A549 (cell line): ENCODE results near the gene FAM151A. TPM values are rescaled to one million over a fixed set of nuclear protein-coding genes. Genes with fewer than 3 reads are reported as not detected.

Experiments used
- ATAC-seq, 2 experiments: fragments of 200-7000 bp in 1 of 2; fragments of >200 bp in 1 of 2; cut with Nextera tagmentation in 1 of 2; cut with Tn5 transposase in 1 of 2; 3 replicates each; pipeline versions ENCODE4 v1.8.0 to v1.9.1; 2018 to 2020; ENCODE audit warnings: mild to moderate bottlenecking in 1 of 2, moderate library complexity in 1 of 2
- CTCF ChIA-PET: fragments of 300-600 bp; sonication (Branson Sonifier 250); formaldehyde crosslinking; extraction: SDS; loops from one replicate; lab custom pipeline; 2021; ENCODE audit warnings: antibody characterized with exemption, inconsistent platforms; lab: Yijun Ruan, JAX
- POLR2A ChIA-PET: fragments of 350-600 bp; formaldehyde crosslinking; extraction: SDS; loops from one replicate; lab custom pipeline; 2021; ENCODE audit warnings: antibody characterized with exemption, inconsistent platforms; lab: Yijun Ruan, JAX
- DNase-seq, 2 experiments: peaks; one replicate each; pipeline versions ENCODE4 v3.0.0 to v3.0.0-alpha.2; 2011 to 2016; ENCODE audit warnings: low read depth in 1 of 2, low spot score in 1 of 2
- FAIRE-seq: peaks from 2 replicates; lab custom pipeline; 2011; peaks lifted over from hg19 to GRCh38; lab: Jason Lieb, UNC
- H3K27ac ChIP-seq, 2 experiments: fragments of >200 bp; sonication (Bioruptor Twin); formaldehyde crosslinking; 3 replicates each; pipeline ENCODE4 v1.5.1; 2016 to 2017
- H3K4me1 ChIP-seq: fragments of >200 bp; sonication (Bioruptor Twin); formaldehyde crosslinking; 3 replicates; pipeline ENCODE4 v1.6.1; 2016
- H3K4me2 ChIP-seq: fragments of >200 bp; sonication (Bioruptor Twin); formaldehyde crosslinking; 3 replicates; pipeline ENCODE4 v1.6.1; 2016
- H3K4me3 ChIP-seq: fragments of >200 bp; sonication (Bioruptor Twin); formaldehyde crosslinking; 3 replicates; pipeline ENCODE4 v1.5.1; 2016
- H3K9me3 ChIP-seq: fragments of >200 bp; sonication (Bioruptor Twin); formaldehyde crosslinking; 3 replicates; pipeline ENCODE4 v1.6.1; 2016
- BHLHE40 ChIP-seq: IDR thresholded peaks from 2 replicates; pipeline ENCODE4 v1.6.1; 2012; ENCODE audit warnings: low read depth, low read length, inconsistent platforms
- CBX2 ChIP-seq: fragments of 200-600 bp; sonication (generic); IDR thresholded peaks from 2 replicates; pipeline ENCODE4 v1.6.1; 2016; ENCODE audit warnings: low read depth, mild to moderate bottlenecking, borderline replicate concordance
- CHD4 ChIP-seq: fragments of 200-600 bp; sonication (generic); IDR thresholded peaks from 2 replicates; pipeline ENCODE4 v1.6.1; 2016; ENCODE audit warnings: antibody characterized with exemption, mild to moderate bottlenecking, borderline replicate concordance
- EHF ChIP-seq: fragments of 250-450 bp; sonication (Bioruptor Pico); IDR thresholded peaks from 2 replicates; pipeline ENCODE4 v1.5.0; 2020; ENCODE audit warnings: mild to moderate bottlenecking
- EP300 ChIP-seq, 2 experiments: fragments of >200 bp; sonication (Bioruptor Twin); formaldehyde crosslinking; IDR thresholded peaks; 2 replicates in 1 of 2; 3 replicates in 1 of 2; pipeline ENCODE4 v1.6.1; 2016 to 2017
- FOSB ChIP-seq: fragments of 250-450 bp; sonication (Bioruptor Pico); IDR thresholded peaks from 2 replicates; pipeline ENCODE4 v1.5.0; 2020; ENCODE audit warnings: mild to moderate bottlenecking, moderate library complexity
- FOSL2 ChIP-seq, 2 experiments: fragments of 450-650 bp in 1 of 2; fragments of >200 bp in 1 of 2; sonication (Bioruptor Twin) in 1 of 2; formaldehyde crosslinking; IDR thresholded peaks; 2 replicates each; pipeline versions ENCODE4 v1.5.0 to v1.6.1; 2016 to 2020; ENCODE audit warnings: mild to moderate bottlenecking in 1 of 2, moderate library complexity in 1 of 2
- FOXS1 ChIP-seq: fragments of 250-450 bp; sonication (Bioruptor Pico); IDR thresholded peaks from 2 replicates; pipeline ENCODE4 v1.5.0; 2020; ENCODE audit warnings: mild to moderate bottlenecking, moderate library complexity
- GATA3 ChIP-seq: IDR thresholded peaks from 2 replicates; pipeline ENCODE4 v1.6.1; 2012; ENCODE audit warnings: borderline replicate concordance
- HDAC2 ChIP-seq: fragments of 200-600 bp; sonication (generic); IDR thresholded peaks from 2 replicates; pipeline ENCODE4 v1.6.1; 2016
- HOXA7 ChIP-seq: fragments of 250-450 bp; sonication (Bioruptor Pico); IDR thresholded peaks from 2 replicates; pipeline ENCODE4 v1.5.0; 2020; ENCODE audit warnings: mild to moderate bottlenecking, moderate library complexity
- HOXB13 ChIP-seq: fragments of 250-450 bp; sonication (Bioruptor Pico); IDR thresholded peaks from 2 replicates; pipeline ENCODE4 v1.5.0; 2020; ENCODE audit warnings: low read depth, mild to moderate bottlenecking, moderate library complexity
- HOXB5 ChIP-seq: fragments of 250-450 bp; sonication (Bioruptor Pico); IDR thresholded peaks from 2 replicates; pipeline ENCODE4 v1.5.0; 2020; ENCODE audit warnings: mild to moderate bottlenecking, moderate library complexity
- JUN ChIP-seq, 2 experiments: fragments of >200 bp; sonication (Bioruptor Twin); formaldehyde crosslinking; IDR thresholded peaks; 2 replicates in 1 of 2; 3 replicates in 1 of 2; pipeline ENCODE4 v1.6.1; 2016 to 2017
- MAFK ChIP-seq: fragments of 450-650 bp; IDR thresholded peaks from 2 replicates; pipeline ENCODE4 v1.6.1; 2014; ENCODE audit not compliant: partially characterized antibody
- MAZ ChIP-seq: fragments of 150-350 bp; IDR thresholded peaks from 2 replicates; pipeline ENCODE4 v1.6.1; 2014; ENCODE audit warnings: antibody characterized with exemption, low read depth, low read length, borderline replicate concordance
- NPAS2 ChIP-seq: fragments of 250-450 bp; sonication (Bioruptor Pico); IDR thresholded peaks from 2 replicates; pipeline ENCODE4 v1.8.0; 2022; ENCODE audit warnings: mild to moderate bottlenecking, moderate library complexity, borderline replicate concordance
- POLR2A ChIP-seq: IDR thresholded peaks from 2 replicates; pipeline ENCODE4 v1.6.1; 2012; ENCODE audit warnings: mild to moderate bottlenecking, low read length
- POLR2AphosphoS2 ChIP-seq: conservative IDR thresholded peaks from 2 replicates; pipeline ENCODE4 v1.6.1; 2012; ENCODE audit warnings: low read length, improper control_type of control experiment, inconsistent platforms
- RAD21 ChIP-seq, 2 experiments: fragments of >200 bp in 1 of 2; sonication (Bioruptor Twin) in 1 of 2; formaldehyde crosslinking in 1 of 2; IDR thresholded peaks in 1 of 2; conservative IDR thresholded peaks in 1 of 2; 2 replicates in 1 of 2; 3 replicates in 1 of 2; pipeline ENCODE4 v1.6.1; 2012 to 2018; ENCODE audit warnings: inconsistent platforms in 1 of 2
- RARB ChIP-seq: fragments of 250-450 bp; sonication (Bioruptor Pico); IDR thresholded peaks from 2 replicates; pipeline ENCODE4 v1.8.0; 2021; ENCODE audit warnings: mild to moderate bottlenecking, moderate library complexity
- RNF2 ChIP-seq: fragments of 200-600 bp; sonication (generic); IDR thresholded peaks from 2 replicates; pipeline ENCODE4 v1.6.1; 2016; ENCODE audit warnings: low read depth, mild to moderate bottlenecking, antibody characterized with exemption, moderate library complexity, borderline replicate concordance
- SMC3 ChIP-seq: fragments of >200 bp; sonication (Bioruptor Twin); formaldehyde crosslinking; IDR thresholded peaks from 3 replicates; pipeline ENCODE4 v1.6.1; 2018; ENCODE audit warnings: inconsistent platforms
- TFCP2L1 ChIP-seq: fragments of 250-450 bp; sonication (Bioruptor Pico); IDR thresholded peaks from 2 replicates; pipeline ENCODE4 v1.5.0; 2021; ENCODE audit warnings: mild to moderate bottlenecking
- ZC3H11A ChIP-seq: fragments of 450-650 bp; IDR thresholded peaks from 2 replicates; pipeline ENCODE4 v1.6.1; 2014; ENCODE audit warnings: antibody characterized with exemption, mild to moderate bottlenecking
- ZNF302 ChIP-seq: fragments of 250-450 bp; sonication (Bioruptor Pico); IDR thresholded peaks from 2 replicates; pipeline ENCODE4 v1.9.0; 2021; ENCODE audit warnings: inconsistent platforms, mild to moderate bottlenecking, moderate library complexity
- ZSCAN20 ChIP-seq: fragments of 250-450 bp; sonication (Bioruptor Pico); IDR thresholded peaks from 2 replicates; pipeline ENCODE4 v1.8.0; 2022; ENCODE audit warnings: mild to moderate bottlenecking, moderate library complexity
- WGBS: methylation state at CpG from one replicate; pipeline ENCODE4 v1.1.6; 2017; ENCODE audit errors: missing lambda C conversion rate; 5-methylcytosine and 5-hydroxymethylcytosine counted together
- polyA plus RNA-seq, 4 experiments: library from polyadenylated mRNA; depleted of rRNA in 3 of 4; stranded (reverse); fragments of >200 nt; fragmentation: RNase III in 1 of 4; extraction: RNeasy Plus Mini Kit Qiagen cat#74134 plus additional on column Dnase treatment in 1 of 4; gene quantifications; 2 replicates in 3 of 4; 3 replicates in 1 of 4; pipeline ENCODE4 v1.2.3, GENCODE V29; 2011 to 2017
- TF ChIP-seq, protein P1 (sequence below): fragments of 450-650 bp; IDR thresholded peaks from 2 replicates; pipeline ENCODE4 v1.6.1; 2014; ENCODE audit warnings: antibody characterized with exemption
- TF ChIP-seq, protein P2 (sequence below): IDR thresholded peaks from 2 replicates; pipeline ENCODE4 v1.6.1; 2012; ENCODE audit warnings: low read depth, borderline replicate concordance
- TF ChIP-seq, protein P3 (sequence below): fragments of >200 bp; sonication (Bioruptor Twin); formaldehyde crosslinking; IDR thresholded peaks from 3 replicates; pipeline ENCODE4 v1.5.1; 2016
- TF ChIP-seq, protein P4 (sequence below): fragments of 150-350 bp; IDR thresholded peaks from 2 replicates; pipeline ENCODE4 v1.6.1; 2014; ENCODE audit warnings: low read depth, mild to moderate bottlenecking, low read length

The FAM151A gene
- polyA plus RNA-seq, 2 of the 4 experiments (the other 2 are of a cell fraction) = not detected

DNA sequence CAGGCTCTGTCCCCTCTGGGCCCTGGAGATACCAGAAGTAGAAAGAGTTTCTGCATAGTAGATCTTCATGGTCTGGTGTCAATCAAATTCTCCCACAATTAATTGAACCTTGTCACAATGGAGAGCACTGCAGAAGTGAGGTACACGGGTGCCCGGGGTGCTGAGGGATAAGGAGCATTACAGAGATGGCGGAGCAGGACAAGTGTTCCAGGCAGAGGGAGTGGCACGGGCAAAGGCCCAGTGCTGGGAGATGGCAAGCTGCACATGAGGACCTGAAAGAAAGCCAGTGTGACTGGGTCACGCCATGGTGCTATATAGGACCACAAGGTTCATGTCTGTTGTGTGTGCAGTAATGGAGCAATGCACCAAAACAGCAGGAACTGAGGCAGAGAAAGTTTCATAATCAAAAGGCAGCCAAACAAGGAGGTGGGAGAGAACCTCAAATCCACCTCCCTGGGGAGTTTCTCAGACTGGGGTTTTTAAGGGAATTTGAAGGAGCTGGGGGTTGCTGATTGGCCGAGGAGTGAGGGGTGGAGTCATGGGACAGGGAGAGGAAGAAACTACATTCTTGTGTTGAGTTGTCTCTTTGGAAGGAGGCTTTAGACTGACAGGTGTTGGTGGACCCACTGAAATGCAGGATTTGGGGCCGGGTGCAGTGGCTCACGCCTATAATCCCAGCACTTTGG, 47.6 kb downstream of the FAM151A start:
- ATAC-seq (no peak), DNase-seq (no peak), FAIRE-seq (no peak)
- WGBS = 87% methylated on average over 6 of the region's 8 CpGs
- H3K9me3 ChIP-seq = no peaks in the 10 kb centered on the region
- no peak overlapping the region for H3K4me3 ChIP-seq
- H3K4me2 ChIP-seq = no peak overlapping the region
- TF ChIP-seq ZSCAN20 (CRISPR knock-in tag) (no peak), SMC3 (no peak), POLR2AphosphoS2 (no peak), GATA3 (no peak), RAD21 (conservative IDR thresholded peaks at IDR 0.05 in 1 of 2, IDR thresholded peaks at IDR 0.05 in 1 of 2) (no peak), HOXB13 (CRISPR knock-in tag) (no peak), NPAS2 (no peak), ZNF302 (no peak), MAFK (no peak), POLR2A (no peak), FOSB (CRISPR knock-in tag) (no peak), RNF2 (no peak), CBX2 (no peak), TFCP2L1 (no peak), HOXB5 (CRISPR knock-in tag) (no peak)
- TF ChIP-seq, protein P1, sequence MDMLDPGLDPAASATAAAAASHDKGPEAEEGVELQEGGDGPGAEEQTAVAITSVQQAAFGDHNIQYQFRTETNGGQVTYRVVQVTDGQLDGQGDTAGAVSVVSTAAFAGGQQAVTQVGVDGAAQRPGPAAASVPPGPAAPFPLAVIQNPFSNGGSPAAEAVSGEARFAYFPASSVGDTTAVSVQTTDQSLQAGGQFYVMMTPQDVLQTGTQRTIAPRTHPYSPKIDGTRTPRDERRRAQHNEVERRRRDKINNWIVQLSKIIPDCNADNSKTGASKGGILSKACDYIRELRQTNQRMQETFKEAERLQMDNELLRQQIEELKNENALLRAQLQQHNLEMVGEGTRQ = no peak
- TF ChIP-seq, protein P2, sequence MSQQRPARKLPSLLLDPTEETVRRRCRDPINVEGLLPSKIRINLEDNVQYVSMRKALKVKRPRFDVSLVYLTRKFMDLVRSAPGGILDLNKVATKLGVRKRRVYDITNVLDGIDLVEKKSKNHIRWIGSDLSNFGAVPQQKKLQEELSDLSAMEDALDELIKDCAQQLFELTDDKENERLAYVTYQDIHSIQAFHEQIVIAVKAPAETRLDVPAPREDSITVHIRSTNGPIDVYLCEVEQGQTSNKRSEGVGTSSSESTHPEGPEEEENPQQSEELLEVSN = no peak
- TF ChIP-seq, all 56 proteins: peak for 0
- Histone ChIP-seq H3K4me1 (no peaks in the 10 kb centered on the region), H3K27ac (no peak overlapping the region)
- ChIA-PET POLR2A (no interaction called here), CTCF (no interaction called here)

DNA sequence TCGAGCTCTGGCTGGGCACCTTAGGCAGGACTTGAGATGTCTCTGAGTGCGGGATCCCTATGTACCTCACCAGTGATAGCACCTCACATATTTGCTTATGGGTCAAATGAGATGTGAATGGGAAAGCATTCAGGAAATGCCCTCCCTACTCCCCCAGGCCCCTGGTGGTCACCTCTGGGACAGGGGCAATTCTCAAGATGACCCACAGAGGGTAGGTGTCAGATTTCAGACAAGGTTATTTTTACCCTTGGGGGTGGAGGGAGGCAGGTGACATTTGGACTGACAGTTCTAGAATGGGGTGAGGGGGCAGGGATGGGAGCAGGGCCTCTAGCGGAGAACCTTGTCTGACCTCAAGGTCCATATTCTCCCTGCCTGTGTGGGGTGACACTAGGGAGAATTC, 48.2 kb downstream of the FAM151A start:
- Histone ChIP-seq H3K9me3 (no peaks in the 10 kb centered on the region), H3K4me1 (no peaks in the 10 kb centered on the region), H3K4me3 (no peak overlapping the region), H3K27ac (no peak overlapping the region), H3K4me2 (no peak overlapping the region)
- ATAC-seq = no peak
- TF ChIP-seq, protein P3, sequence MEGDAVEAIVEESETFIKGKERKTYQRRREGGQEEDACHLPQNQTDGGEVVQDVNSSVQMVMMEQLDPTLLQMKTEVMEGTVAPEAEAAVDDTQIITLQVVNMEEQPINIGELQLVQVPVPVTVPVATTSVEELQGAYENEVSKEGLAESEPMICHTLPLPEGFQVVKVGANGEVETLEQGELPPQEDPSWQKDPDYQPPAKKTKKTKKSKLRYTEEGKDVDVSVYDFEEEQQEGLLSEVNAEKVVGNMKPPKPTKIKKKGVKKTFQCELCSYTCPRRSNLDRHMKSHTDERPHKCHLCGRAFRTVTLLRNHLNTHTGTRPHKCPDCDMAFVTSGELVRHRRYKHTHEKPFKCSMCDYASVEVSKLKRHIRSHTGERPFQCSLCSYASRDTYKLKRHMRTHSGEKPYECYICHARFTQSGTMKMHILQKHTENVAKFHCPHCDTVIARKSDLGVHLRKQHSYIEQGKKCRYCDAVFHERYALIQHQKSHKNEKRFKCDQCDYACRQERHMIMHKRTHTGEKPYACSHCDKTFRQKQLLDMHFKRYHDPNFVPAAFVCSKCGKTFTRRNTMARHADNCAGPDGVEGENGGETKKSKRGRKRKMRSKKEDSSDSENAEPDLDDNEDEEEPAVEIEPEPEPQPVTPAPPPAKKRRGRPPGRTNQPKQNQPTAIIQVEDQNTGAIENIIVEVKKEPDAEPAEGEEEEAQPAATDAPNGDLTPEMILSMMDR = no peak
- TF ChIP-seq EHF (CRISPR knock-in tag) = no peak
- no peak for TF ChIP-seq JUN (IDR thresholded peaks at IDR 0.05)
- no peak for TF ChIP-seq ZC3H11A
- TF ChIP-seq HDAC2 = no peak
- TF ChIP-seq MAZ = no peak
- TF ChIP-seq BHLHE40 = no peak
- no peak for TF ChIP-seq EP300 (IDR thresholded peaks at IDR 0.05)
- TF ChIP-seq HOXB5 (CRISPR knock-in tag) = no peak
- TF ChIP-seq HOXA7 (CRISPR knock-in tag) = no peak
- no peak for TF ChIP-seq ZSCAN20 (CRISPR knock-in tag)
- no peak for TF ChIP-seq FOSL2 (IDR thresholded peaks at IDR 0.05)
- TF ChIP-seq FOSL2 (CRISPR knock-in tag; IDR thresholded peaks at IDR 0.05) = no peak
- no peak for TF ChIP-seq HOXB13 (CRISPR knock-in tag)
- TF ChIP-seq, protein P1 = no peak
- TF ChIP-seq MAFK = no peak
- TF ChIP-seq, protein P4, sequence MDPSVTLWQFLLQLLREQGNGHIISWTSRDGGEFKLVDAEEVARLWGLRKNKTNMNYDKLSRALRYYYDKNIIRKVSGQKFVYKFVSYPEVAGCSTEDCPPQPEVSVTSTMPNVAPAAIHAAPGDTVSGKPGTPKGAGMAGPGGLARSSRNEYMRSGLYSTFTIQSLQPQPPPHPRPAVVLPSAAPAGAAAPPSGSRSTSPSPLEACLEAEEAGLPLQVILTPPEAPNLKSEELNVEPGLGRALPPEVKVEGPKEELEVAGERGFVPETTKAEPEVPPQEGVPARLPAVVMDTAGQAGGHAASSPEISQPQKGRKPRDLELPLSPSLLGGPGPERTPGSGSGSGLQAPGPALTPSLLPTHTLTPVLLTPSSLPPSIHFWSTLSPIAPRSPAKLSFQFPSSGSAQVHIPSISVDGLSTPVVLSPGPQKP = no peak
- no peak for TF ChIP-seq FOXS1 (CRISPR knock-in tag)
- TF ChIP-seq RARB (CRISPR knock-in tag) = no peak
- no peak for TF ChIP-seq CHD4
- POLR2A ChIA-PET = no interaction called here
- no peak for FAIRE-seq
- CTCF ChIA-PET = no interaction called here
- DNase-seq = no peak
- 100% methylated on average over 1 of the region's 3 CpGs for WGBS
